GM19463 (cell line): ENCODE measurements around the gene GHSR.
A peak's percentile ranks its signal among the peaks of the same experiment; 100 is the strongest.

ENCODE experiments used
- ATAC-seq: cut with Tn5 transposase; IDR thresholded peaks from one replicate; pipeline ENCODE4 v1.9.1; 2021; ENCODE audit warnings: mild to moderate bottlenecking, moderate library complexity; ENCODE audit not compliant: unreplicated experiment

The GHSR gene

DNA sequence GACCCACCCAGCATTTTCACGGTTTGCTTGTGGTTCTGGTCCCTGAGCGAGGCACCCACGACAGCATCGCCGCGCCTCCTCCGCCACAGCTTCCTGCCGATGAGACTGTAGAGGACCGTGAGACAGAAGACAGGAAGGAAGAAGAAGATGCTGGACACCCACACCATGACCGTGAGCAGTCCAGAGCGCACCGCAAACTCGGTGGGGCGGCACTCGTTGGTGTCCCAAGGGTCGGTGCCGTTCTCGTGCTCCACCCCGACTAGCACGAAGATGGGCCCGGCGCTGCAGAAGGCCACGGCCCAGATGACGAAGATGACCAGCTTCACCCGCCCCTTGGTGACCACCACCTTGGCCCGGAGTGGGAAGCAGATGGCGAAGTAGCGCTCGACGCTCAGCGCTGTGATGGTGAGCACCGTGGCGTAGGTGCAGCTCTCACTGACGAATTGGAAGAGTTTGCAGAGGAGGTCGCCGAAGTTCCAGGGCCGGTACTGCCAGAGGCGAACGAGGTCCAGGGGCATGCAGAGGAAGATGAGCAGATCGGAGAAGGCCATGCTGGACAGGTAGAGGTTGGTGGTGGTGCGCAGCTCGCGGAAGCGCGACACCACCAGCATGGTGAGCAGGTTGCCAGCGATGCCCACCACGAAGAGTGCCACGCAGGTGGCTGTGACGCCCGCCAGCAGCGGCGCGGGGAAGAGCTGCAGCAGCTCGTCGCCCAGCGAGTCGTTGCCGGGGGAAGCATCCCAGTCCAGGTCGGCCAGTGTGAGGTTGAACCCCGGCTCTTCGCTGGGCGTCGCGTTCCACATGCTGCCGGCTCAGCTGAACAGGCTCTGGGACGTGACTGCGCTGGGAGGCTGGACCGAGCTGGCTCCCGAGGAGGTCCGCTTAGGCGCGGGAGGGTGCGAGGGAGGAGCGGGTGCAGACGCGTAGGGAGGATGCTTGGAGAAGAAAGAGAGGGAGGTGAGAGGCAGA is at the start of gene GHSR:
GHSR (minus strand) TSS at position 846 of the 969 bp plus-strand sequence; CDS start at position 803, 43 bp downstream.
- ATAC-seq: no peak

- peak; percentile 78 for ATAC-seq
These were observed 42.0 kb upstream of the GHSR start for GRCh38 chr3:172490198-172490669.

- ATAC-seq: peak; percentile 42
These were observed 29.9 kb upstream of the GHSR start for GRCh38 chr3:172478116-172478515.

- ATAC-seq: no peak
These were observed 28.1 kb upstream of the GHSR start for GRCh38 chr3:172476347-172476746.

- ATAC-seq: no peak
These were observed 27.4 kb upstream of the GHSR start for GRCh38 chr3:172475703-172476102.

GRCh38 chr3:172471903-172472302 is 23.6 kb upstream of the GHSR start:
- no peak for ATAC-seq

GRCh38 chr3:172470588-172470987 is 22.3 kb upstream of the GHSR start:
- no peak for ATAC-seq

GRCh38 chr3:172467170-172467824 is 19.0 kb upstream of the GHSR start:
- ATAC-seq: no peak

DNA sequence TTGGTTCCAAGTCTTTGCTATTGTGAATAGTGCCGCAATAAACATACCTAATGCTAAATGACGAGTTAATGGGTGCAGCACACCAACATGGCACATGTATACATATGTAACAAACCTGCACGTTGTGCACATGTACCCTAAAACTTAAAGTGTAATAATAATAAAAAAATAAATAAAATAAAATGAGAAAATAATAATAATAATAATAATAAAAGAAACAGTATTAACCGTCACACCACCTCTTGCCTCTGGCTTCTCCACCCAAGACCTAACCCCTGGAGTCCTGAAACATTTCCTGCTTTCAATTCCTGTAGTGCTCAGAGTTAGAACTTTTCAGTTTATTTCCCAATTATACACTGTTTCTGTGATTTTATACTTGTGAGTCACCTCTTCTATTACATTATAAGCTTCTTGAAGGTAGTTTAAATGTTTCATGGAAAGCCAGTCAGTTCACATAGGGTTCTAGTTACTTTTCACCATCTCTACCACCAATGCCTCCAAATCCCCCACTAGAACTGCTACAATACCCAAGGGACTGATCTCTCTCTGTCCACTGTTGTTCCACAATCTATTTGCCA is 18.4 kb upstream of the GHSR start:
- no peak for ATAC-seq

GRCh38 chr3:172465281-172465680 is 17.0 kb upstream of the GHSR start:
- ATAC-seq: no peak

DNA sequence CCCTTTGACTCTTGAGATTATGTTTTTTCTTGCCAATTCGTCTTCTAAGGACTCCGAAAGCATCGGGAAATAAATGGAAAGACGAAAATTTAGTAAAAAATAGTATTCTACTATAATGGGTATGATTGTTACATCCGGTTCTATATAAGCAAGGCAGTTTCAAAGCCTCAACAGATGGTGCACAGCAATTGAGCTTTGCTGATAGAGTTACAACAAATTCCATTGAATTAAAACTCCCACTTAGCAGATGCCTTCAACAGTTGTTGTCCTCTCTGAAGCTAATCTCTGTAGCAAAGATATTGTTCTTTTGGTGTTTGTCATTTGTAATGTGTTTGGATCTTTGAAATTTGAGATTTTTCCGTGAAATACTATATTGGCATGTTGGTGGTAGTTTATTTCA is 16.1 kb upstream of the GHSR start:
- ATAC-seq: no peak

GRCh38 chr3:172461530-172462138 is 13.4 kb upstream of the GHSR start:
- ATAC-seq: peak; percentile 71

GRCh38 chr3:172456404-172456803 is 8.1 kb upstream of the GHSR start:
- ATAC-seq: no peak

DNA sequence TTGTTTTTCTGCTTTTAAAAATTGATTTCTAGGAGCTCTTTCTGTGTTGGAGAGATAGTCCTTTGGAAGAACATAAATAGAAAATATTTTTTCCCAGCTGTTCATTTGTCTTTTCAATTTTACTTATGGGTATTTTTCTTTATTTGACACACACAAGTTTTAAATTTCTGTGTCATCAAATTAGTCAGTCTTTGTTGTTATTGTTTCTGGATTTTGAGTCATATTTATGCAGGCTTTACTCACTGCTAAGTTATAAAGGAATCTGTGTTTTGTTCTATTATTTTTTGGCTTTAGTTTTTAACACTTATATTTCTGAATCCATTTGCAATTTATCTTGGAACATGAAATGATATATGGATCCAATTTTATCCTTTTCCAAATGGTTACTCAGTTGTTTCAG is 5.9 kb upstream of the GHSR start:
- ATAC-seq: no peak

DNA sequence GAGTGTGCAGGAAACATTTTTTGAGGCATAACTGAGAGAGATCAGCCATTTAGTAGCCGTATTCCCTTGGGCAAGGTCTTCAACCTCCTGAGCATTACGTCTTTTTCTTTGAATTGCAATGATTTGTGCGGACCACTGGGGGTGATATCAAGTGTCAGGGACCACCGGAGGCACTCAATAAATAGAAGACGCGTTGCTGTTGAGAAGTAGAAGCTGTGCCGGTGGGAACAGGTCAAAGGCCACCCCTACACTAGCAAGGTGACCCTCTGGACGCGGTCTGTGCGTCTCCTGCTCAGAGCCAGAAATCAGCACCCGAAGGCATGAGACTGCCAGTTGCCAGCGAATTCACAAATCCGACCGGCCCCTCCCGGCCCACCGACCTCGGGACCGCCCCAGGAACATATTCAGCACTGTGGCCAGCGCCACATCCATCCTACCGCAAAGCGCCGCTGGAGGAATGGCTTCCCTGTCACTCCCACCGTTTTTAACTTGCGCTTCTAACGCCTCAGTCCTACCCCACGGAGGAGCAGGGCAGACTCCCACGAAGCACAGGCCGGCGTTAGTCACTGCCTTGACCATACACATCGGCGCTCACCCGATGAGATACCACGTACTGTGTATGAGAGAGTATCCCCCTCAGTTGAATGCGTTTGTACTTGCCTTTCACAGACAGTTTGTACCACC is 1.4 kb upstream of the GHSR start:
- ATAC-seq: no peak

- no peak for ATAC-seq
These were observed 607 bp upstream of the GHSR start for GRCh38 chr3:172448661-172449465.

GRCh38 chr3:172446198-172446597 is 2.1 kb downstream of the GHSR start:
- no peak for ATAC-seq

- ATAC-seq: no peak
These were observed 3.4 kb downstream of the GHSR start for GRCh38 chr3:172444821-172445220.

GRCh38 chr3:172442606-172443005 is 5.7 kb downstream of the GHSR start:
- ATAC-seq: no peak

DNA sequence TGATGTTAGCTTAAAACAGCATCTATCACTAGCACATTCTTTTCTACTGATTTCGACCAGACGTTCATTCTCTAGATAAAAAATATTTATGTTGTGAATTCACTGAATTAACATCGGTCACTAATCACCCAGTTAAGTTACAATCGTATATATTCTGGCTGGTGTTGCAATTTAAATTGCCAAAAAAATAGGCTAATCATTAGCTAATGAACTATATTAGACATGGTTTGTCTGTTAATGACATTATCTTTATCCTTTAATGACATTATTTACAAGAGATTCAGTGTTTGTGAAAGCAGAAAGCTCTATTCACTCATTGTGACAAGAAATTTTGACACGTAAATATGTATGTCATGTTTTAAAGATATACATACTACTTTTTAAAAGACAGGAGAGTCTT is 6.7 kb downstream of the GHSR start:
- no peak for ATAC-seq
